ENCODE data around the gene GPR45.

Gene GPR45

GRCh38 chr2:105254531-105255210 is 13.1 kb downstream of the GPR45 start:
- DNase-seq (ENCODE audit: low read depth), result no peak

GRCh38 chr2:105255979-105256378 is 14.4 kb downstream of the GPR45 start:
- DNase-seq (ENCODE audit: low read depth), result no peak

GRCh38 chr2:105256431-105257047 is 15.0 kb downstream of the GPR45 start:
- no peak for DNase-seq (ENCODE audit: low read depth)

- no peak for DNase-seq (ENCODE audit: low read depth)
Observed at GRCh38 chr2:105257981-105258380, 16.4 kb downstream of the GPR45 start.

GRCh38 chr2:105258835-105259350 is 17.4 kb downstream of the GPR45 start:
- no peak for DNase-seq (ENCODE audit: low read depth)

- DNase-seq (ENCODE audit: low read depth), result no peak
Observed at GRCh38 chr2:105261061-105261460, 19.5 kb downstream of the GPR45 start.

GRCh38 chr2:105262651-105263091 is 21.1 kb downstream of the GPR45 start:
- DNase-seq (ENCODE audit: low read depth), result no peak

- DNase-seq (ENCODE audit: low read depth), result no peak
Observed at GRCh38 chr2:105269426-105269825, 27.9 kb downstream of the GPR45 start.

GRCh38 chr2:105271393-105272045 is 30.0 kb downstream of the GPR45 start:
- DNase-seq (ENCODE audit: low read depth), result no peak

GRCh38 chr2:105272176-105272575 is 30.6 kb downstream of the GPR45 start:
- no peak for DNase-seq (ENCODE audit: low read depth)

GRCh38 chr2:105274046-105274445 is 32.5 kb downstream of the GPR45 start:
- no peak for DNase-seq (ENCODE audit: low read depth)

- DNase-seq (ENCODE audit: low read depth), result no peak
Observed at GRCh38 chr2:105278654-105279053, 37.1 kb downstream of the GPR45 start.

- no peak for DNase-seq (ENCODE audit: low read depth)
Observed at GRCh38 chr2:105279126-105279525, 37.6 kb downstream of the GPR45 start.

- DNase-seq (ENCODE audit: low read depth), result no peak
Observed at GRCh38 chr2:105280281-105280680, 38.7 kb downstream of the GPR45 start.

- no peak for DNase-seq (ENCODE audit: low read depth)
Observed at GRCh38 chr2:105283532-105283931, 42.0 kb downstream of the GPR45 start.

- DNase-seq (ENCODE audit: low read depth), result no peak
Observed at GRCh38 chr2:105287692-105288091, 46.1 kb downstream of the GPR45 start.

GRCh38 chr2:105288133-105288532 is 46.6 kb downstream of the GPR45 start:
- DNase-seq (ENCODE audit: low read depth), result no peak

GRCh38 chr2:105290981-105291660 is 49.6 kb downstream of the GPR45 start:
- DNase-seq (ENCODE audit: low read depth), result no peak

- DNase-seq (ENCODE audit: low read depth), result no peak
Observed at GRCh38 chr2:105291981-105292380, 50.4 kb downstream of the GPR45 start.
